Measurements from ENCODE around the gene CNTN4. TPM values are rescaled to one million over a fixed set of nuclear protein-coding genes. Genes with fewer than 3 reads are reported as not detected.

The CNTN4 gene
- total and polyA plus RNA-seq, 2 of the 8 experiments (the other 6 are each of a cell fraction or from before 2014, with no cell fraction given) = 0.41 to 2.2 TPM

GRCh38 chr3:2567451-2567850 is 468.8 kb downstream of the CNTN4 start:
- no peak overlapping the region for H2BK15ac ChIP-seq (ENCODE audit: low read length)
- no peak overlapping the region for H4K5ac ChIP-seq (ENCODE audit: insufficient read length, low read depth, low read length)
- no peak overlapping the region for H4K91ac ChIP-seq (replicated peaks; ENCODE audit: insufficient read length, low read length)
- no peaks in the 10 kb centered on the region for H3K27me3 ChIP-seq (replicated peaks in 1 of 4; ENCODE audit: control insufficient read depth in 3 of 4, extremely low read depth in 1 of 4, insufficient read depth in 3 of 4, low read length in 3 of 4)
- no peak overlapping the region for H2AFZ ChIP-seq (ENCODE audit: low read length)
- no peak overlapping the region for H2AK5ac ChIP-seq (ENCODE audit: low read depth, low read length)
- no peaks in the 10 kb centered on the region for H3K23me2 ChIP-seq (ENCODE audit: low read depth, low read length)
- H3K4me1 ChIP-seq (replicated peaks in 1 of 4; ENCODE audit: control insufficient read depth in 3 of 4, insufficient read depth in 4 of 4, low read length in 3 of 4) = no peaks in the 10 kb centered on the region
- no peak overlapping the region for H3K18ac ChIP-seq (ENCODE audit: extremely low read depth, low read length)
- H2BK5ac ChIP-seq (ENCODE audit: low read depth, low read length) = no peak overlapping the region
- H3K4ac ChIP-seq (replicated peaks; ENCODE audit: insufficient read length, low read depth, low read length) = no peak overlapping the region
- no peaks in the 10 kb centered on the region for H3K9me3 ChIP-seq (ENCODE audit: insufficient read depth in 2 of 2, low read depth in 1 of 2, low read length in 1 of 2)
- CTCF ChIA-PET (ENCODE audit: partially characterized antibody) = interaction anchor here (1.6 kb wide), 1 partner anchor 13 kb away, joined by 3 read pairs; no protein-coding TSS in a partner anchor
- H3K79me2 ChIP-seq (ENCODE audit: control insufficient read depth in 1 of 2, insufficient read depth in 2 of 2, low read length in 2 of 2) = no peaks in the 10 kb centered on the region
- no peaks in the 10 kb centered on the region for H3K79me1 ChIP-seq (ENCODE audit: low read depth, low read length)
- POLR2A ChIA-PET (ENCODE audit: partially characterized antibody) = no interaction called here
- no peak overlapping the region for H3K9ac ChIP-seq (replicated peaks in 1 of 4; ENCODE audit: extremely low read depth in 1 of 4, low read depth in 3 of 4, low read length in 3 of 4)
- H3K14ac ChIP-seq (ENCODE audit: insufficient read length) = no peak overlapping the region
- no peak overlapping the region for H3K4me2 ChIP-seq (ENCODE audit: insufficient read depth in 1 of 2, low read depth in 2 of 2, low read length in 2 of 2)
- H4K8ac ChIP-seq (ENCODE audit: extremely low read depth, insufficient read depth, low read length) = no peak overlapping the region
- H3K36me3 ChIP-seq (ENCODE audit: control insufficient read depth in 2 of 4, insufficient read depth in 4 of 4, low read length in 3 of 4) = no peaks in the 10 kb centered on the region
- WGBS, 2 experiments (ENCODE audit: extremely low coverage in 1 of 2, insufficient coverage in 1 of 2, insufficient read length in 1 of 2, insufficient replicate concordance in 2 of 2, low coverage in 1 of 2, low lambda C conversion rate in 2 of 2, missing lambda C conversion rate in 1 of 2) = 100% methylated on average over 3 of the region's 3 CpGs; no CpG with 5 or more reads in 1 of the 2 experiments
- no peak overlapping the region for H2BK120ac ChIP-seq (replicated peaks; ENCODE audit: low read depth, low read length)
- no peak overlapping the region for H2BK20ac ChIP-seq (ENCODE audit: low read length)
- no peak overlapping the region for H3K27ac ChIP-seq (ENCODE audit: low read depth, low read length)
- no peak for DNase-seq (ENCODE audit: low read depth in 1 of 2, low spot score in 2 of 2)
- H4K20me1 ChIP-seq (replicated peaks in 1 of 2; ENCODE audit: control insufficient read depth in 1 of 2, insufficient read depth in 2 of 2, low read length in 2 of 2) = no peaks in the 10 kb centered on the region
- no peak for TF ChIP-seq POU5F1 (IDR thresholded peaks at IDR 0.05; ENCODE audit: low read depth, low read length)
- no peak overlapping the region for H2BK12ac ChIP-seq (ENCODE audit: low read depth, low read length)
- H3K56ac ChIP-seq (replicated peaks; ENCODE audit: insufficient read length, low read depth, low read length) = no peak overlapping the region
- no peak for FAIRE-seq
- no peak overlapping the region for H3K4me3 ChIP-seq (ENCODE audit: extremely low read depth in 1 of 4, insufficient read depth in 2 of 4, low read depth in 3 of 4, low read length in 4 of 4)
- no peak overlapping the region for H3K23ac ChIP-seq (ENCODE audit: insufficient read length)
